Sigmoid colon (tissue), 4 donors: ENCODE data around the gene TBCD.

ENCODE experiments used
- POLR2A ChIP-seq, 2 donors: fragments of 450-650 bp; IDR thresholded peaks; one replicate each; pipeline ENCODE4 v1.6.1; 2016; ENCODE audit warnings: antibody characterized with exemption in 2 of 2, mild to moderate bottlenecking in 2 of 2, moderate library complexity in 2 of 2
- POLR2AphosphoS5 ChIP-seq, 4 donors: sonication (generic); formaldehyde crosslinking; IDR thresholded peaks; one replicate each; pipeline ENCODE4 v1.6.1; 2017; ENCODE audit warnings: antibody characterized with exemption in 4 of 4
- TF ChIP-seq, protein P1 (sequence below), 4 experiments: fragments of 450-650 bp in 3 of 4; fragments of 200-600 bp in 1 of 4; IDR thresholded peaks; one replicate each; pipeline ENCODE4 v1.5.1; 2016 to 2019; ENCODE audit warnings: antibody characterized with exemption in 4 of 4, mild to moderate bottlenecking in 3 of 4, moderate library complexity in 2 of 4

DNA sequence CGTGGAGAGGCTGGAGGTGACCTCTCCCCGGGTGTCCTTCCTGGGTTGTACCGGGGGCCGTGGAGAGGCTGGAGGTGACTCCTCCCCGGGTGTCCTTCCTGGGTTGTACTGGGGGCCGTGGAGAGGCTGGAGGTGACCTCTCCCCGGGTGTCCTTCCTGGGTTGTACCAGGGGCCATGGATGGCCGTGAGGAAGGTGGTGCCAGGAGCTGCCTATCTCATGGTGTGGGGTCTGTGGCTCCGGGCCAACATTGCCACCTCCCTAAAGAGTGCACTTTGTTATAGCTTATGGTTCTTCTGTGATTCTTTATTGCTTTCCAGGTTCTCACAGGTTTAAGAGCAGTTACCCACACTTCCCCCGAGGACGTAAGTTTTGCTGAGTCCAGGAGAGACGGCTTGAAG is 174.2 kb downstream of the TBCD start:
- TF ChIP-seq, protein P1, sequence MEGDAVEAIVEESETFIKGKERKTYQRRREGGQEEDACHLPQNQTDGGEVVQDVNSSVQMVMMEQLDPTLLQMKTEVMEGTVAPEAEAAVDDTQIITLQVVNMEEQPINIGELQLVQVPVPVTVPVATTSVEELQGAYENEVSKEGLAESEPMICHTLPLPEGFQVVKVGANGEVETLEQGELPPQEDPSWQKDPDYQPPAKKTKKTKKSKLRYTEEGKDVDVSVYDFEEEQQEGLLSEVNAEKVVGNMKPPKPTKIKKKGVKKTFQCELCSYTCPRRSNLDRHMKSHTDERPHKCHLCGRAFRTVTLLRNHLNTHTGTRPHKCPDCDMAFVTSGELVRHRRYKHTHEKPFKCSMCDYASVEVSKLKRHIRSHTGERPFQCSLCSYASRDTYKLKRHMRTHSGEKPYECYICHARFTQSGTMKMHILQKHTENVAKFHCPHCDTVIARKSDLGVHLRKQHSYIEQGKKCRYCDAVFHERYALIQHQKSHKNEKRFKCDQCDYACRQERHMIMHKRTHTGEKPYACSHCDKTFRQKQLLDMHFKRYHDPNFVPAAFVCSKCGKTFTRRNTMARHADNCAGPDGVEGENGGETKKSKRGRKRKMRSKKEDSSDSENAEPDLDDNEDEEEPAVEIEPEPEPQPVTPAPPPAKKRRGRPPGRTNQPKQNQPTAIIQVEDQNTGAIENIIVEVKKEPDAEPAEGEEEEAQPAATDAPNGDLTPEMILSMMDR (IDR thresholded peaks at IDR 0.05) = no peak
- TF ChIP-seq POLR2A (IDR thresholded peaks at IDR 0.05) (no peak), POLR2AphosphoS5 (IDR thresholded peaks at IDR 0.05) (no peak)
